Measurements from ENCODE around the gene KRT17. TPM values are rescaled to one million over a fixed set of nuclear protein-coding genes. Genes with fewer than 3 reads are reported as not detected.

KRT17 gene
- 4.9 and 35.8 TPM in 2 replicates for total RNA-seq

GRCh38 chr17:41624208-41625101 is at the start of gene KRT17:
Gene KRT17 (minus strand): TSS chr17:41624575. CDS start chr17:41624509, 66 bp downstream.

GRCh38 chr17:41612376-41613160 is 11.8 kb downstream of the KRT17 start, which contains the start of gene KRT16:
Gene KRT16 (minus strand): TSS chr17:41612767. CDS start chr17:41612688, 79 bp downstream.

GRCh38 chr17:41586863-41587495 is 37.4 kb downstream of the KRT17 start, which contains the start of gene KRT14:
Gene KRT14 (minus strand): TSS chr17:41586895. CDS start chr17:41586834, 61 bp downstream.

GRCh38 chr17:41571561-41572434 is 52.6 kb downstream of the KRT17 start, which contains the start of gene KRT9:
Gene KRT9 (minus strand): TSS chr17:41572059. CDS start chr17:41571992, 67 bp downstream.

Other genes starting within 250 kb of the KRT17 start
- gene KRT34, start 242.3 kb downstream of the KRT17 start, total RNA-seq, result not detected in 2 replicates
- not detected in 2 replicates for gene KRT31, start 227.0 kb downstream of the KRT17 start, total RNA-seq
- gene KRT37, start 200.0 kb downstream of the KRT17 start, total RNA-seq, result not detected in 2 replicates
- not detected in 2 replicates for gene KRT38, start 183.6 kb downstream of the KRT17 start, total RNA-seq
- 0.16 TPM in 1 of 2 replicates, not detected in the other for gene KRT32, start 157.2 kb downstream of the KRT17 start, total RNA-seq
- gene KRT35, start 143.4 kb downstream of the KRT17 start, total RNA-seq, result not detected in 2 replicates
- gene KRT36, start 134.7 kb downstream of the KRT17 start, total RNA-seq, result not detected in 2 replicates
- gene KRT13, start 119.0 kb downstream of the KRT17 start, total RNA-seq, result 0.17 TPM in 1 of 2 replicates, not detected in the other
- gene KRT15, start 105.7 kb downstream of the KRT17 start, total RNA-seq, result 0.63 and 1.2 TPM in 2 replicates
- gene KRT19, start 96.3 kb downstream of the KRT17 start, total RNA-seq, result 70.2 and 109 TPM in 2 replicates
- not detected in 2 replicates for gene KRT9, start 52.5 kb downstream of the KRT17 start, total RNA-seq
- gene KRT14, start 37.7 kb downstream of the KRT17 start, total RNA-seq, result 0.16 and 1.0 TPM in 2 replicates
- 1.9 and 13.0 TPM in 2 replicates for gene KRT16, start 11.8 kb downstream of the KRT17 start, total RNA-seq
- gene EIF1, start 64.3 kb upstream of the KRT17 start, total RNA-seq, result 76.3 and 112 TPM in 2 replicates
- not detected in 2 replicates for gene GAST, start 87.8 kb upstream of the KRT17 start, total RNA-seq
- gene HAP1, start 110.1 kb upstream of the KRT17 start, total RNA-seq, result under 0.01 and 0.26 TPM in 2 replicates
- 3.0 and 9.5 TPM in 2 replicates for gene JUP, start 162.1 kb upstream of the KRT17 start, total RNA-seq
- 44.1 and 49.2 TPM in 2 replicates for gene P3H4, start 187.4 kb upstream of the KRT17 start, total RNA-seq
- gene FKBP10, start 188.4 kb upstream of the KRT17 start, total RNA-seq, result 276 and 499 TPM in 2 replicates
- gene NT5C3B, start 211.7 kb upstream of the KRT17 start, total RNA-seq, result 73.0 and 90.5 TPM in 2 replicates
- 0.16 and 0.17 TPM in 2 replicates for gene KLHL10, start 213.2 kb upstream of the KRT17 start, total RNA-seq
- gene KLHL11, start 240.8 kb upstream of the KRT17 start, total RNA-seq, result 19.5 TPM in 2 replicates